GM19467 (cell line): Measurements from ENCODE around the gene BRD1.

ENCODE experiments used
- ATAC-seq: cut with Tn5 transposase; IDR thresholded peaks from one replicate; pipeline ENCODE4 v1.9.1; 2021; ENCODE audit warnings: mild to moderate bottlenecking, moderate library complexity; ENCODE audit not compliant: unreplicated experiment

The BRD1 gene

GRCh38 chr22:49803737-49804375 lies 23.8 kb downstream of the BRD1 start:
- ATAC-seq = no peak

- ATAC-seq = no peak
These were observed 24.5 kb downstream of the BRD1 start for GRCh38 chr22:49803134-49803533.

GRCh38 chr22:49801391-49802060 lies 26.1 kb downstream of the BRD1 start:
- ATAC-seq = no peak

- ATAC-seq = no peak
These were observed 27.1 kb downstream of the BRD1 start for GRCh38 chr22:49800408-49801238.

- no peak for ATAC-seq
These were observed 28.1 kb downstream of the BRD1 start for GRCh38 chr22:49799431-49800075.

GRCh38 chr22:49798486-49799151 lies 29.1 kb downstream of the BRD1 start:
- ATAC-seq = no peak

GRCh38 chr22:49797706-49798105 lies 30.0 kb downstream of the BRD1 start:
- ATAC-seq = no peak

- no peak for ATAC-seq
These were observed 30.9 kb downstream of the BRD1 start for GRCh38 chr22:49796596-49797270.

GRCh38 chr22:49795521-49795920 lies 32.2 kb downstream of the BRD1 start:
- no peak for ATAC-seq

- no peak for ATAC-seq
These were observed 33.8 kb downstream of the BRD1 start for GRCh38 chr22:49793871-49794270.

GRCh38 chr22:49793296-49793695 lies 34.4 kb downstream of the BRD1 start:
- no peak for ATAC-seq

GRCh38 chr22:49792107-49792506 lies 35.6 kb downstream of the BRD1 start:
- no peak for ATAC-seq

- ATAC-seq = no peak
These were observed 36.0 kb downstream of the BRD1 start for GRCh38 chr22:49791682-49792081.

GRCh38 chr22:49790912-49791311 lies 36.8 kb downstream of the BRD1 start:
- ATAC-seq = no peak

- no peak for ATAC-seq
These were observed 38.2 kb downstream of the BRD1 start for GRCh38 chr22:49789289-49790141.

GRCh38 chr22:49788504-49788903 lies 39.2 kb downstream of the BRD1 start:
- no peak for ATAC-seq

- ATAC-seq = no peak
These were observed 39.8 kb downstream of the BRD1 start for GRCh38 chr22:49787861-49788260.

GRCh38 chr22:49786976-49787706 lies 40.5 kb downstream of the BRD1 start:
- no peak for ATAC-seq
